GM20431 (cell line): ENCODE results near the gene TCTN2.

Source experiments
- in situ Hi-C: fragments of 300-500 bp; cut with MseI, MboI; formaldehyde crosslinking; loops from one replicate; pipeline ENCODE4 v1.15.0; 2020; ENCODE audit warnings: low sequenced_read_pairs; ENCODE audit not compliant: unreplicated experiment

Gene TCTN2

GRCh38 chr12:123670882-123671728 is at the start of gene TCTN2:
TCTN2 (plus strand) TSS chr12:123671113; CDS start chr12:123671241, 128 bp downstream.
- in situ Hi-C loops, result no loop called here

- in situ Hi-C loops, result no loop called here
Observed at GRCh38 chr12:123621619-123622530, 49.0 kb upstream of the TCTN2 start.

DNA sequence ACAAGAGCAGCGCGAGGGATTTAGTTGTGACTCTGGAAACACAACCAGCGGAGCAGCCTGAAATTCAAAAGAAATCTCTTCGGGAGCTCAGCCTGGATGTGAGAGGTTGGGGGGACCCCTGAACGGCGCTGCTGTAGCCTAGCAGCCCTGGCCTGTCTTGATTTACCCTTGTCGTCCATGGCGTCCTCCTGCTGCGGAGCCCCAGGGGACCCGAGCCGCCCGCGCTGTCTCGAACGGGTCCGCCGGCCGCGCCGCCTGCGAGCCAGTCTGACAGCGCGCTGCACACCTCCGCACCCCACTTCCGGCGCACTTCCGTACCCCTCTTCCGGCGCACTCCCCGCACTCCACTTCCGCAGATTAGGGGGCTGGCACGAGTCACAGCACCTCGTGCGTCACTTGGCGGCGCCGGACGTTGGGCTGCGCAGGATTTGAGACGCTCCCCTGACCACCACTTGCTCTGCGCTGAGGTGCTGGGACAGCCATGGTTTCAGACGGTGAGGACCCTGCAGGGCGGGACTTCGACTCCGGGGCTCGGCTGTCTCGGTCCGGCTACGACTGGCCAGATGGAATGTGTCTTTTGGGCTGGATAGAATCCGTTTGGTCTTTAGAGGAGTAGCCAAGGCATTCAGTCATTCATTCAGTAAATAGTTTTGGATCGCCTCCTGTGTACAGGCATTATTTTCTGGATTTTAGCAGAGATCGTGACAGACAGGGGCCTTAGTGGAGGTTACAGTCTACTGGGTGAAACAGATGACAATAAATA is 37.4 kb upstream of the TCTN2 start, which contains the start of the genes EIF2B1 and GTF2H3:
Gene EIF2B1, minus strand, starts transcription at position 308 of the 763 bp plus-strand sequence. Its CDS starts 129 bp downstream, at position 179.
Gene GTF2H3, plus strand, starts transcription at position 451 of the 763 bp plus-strand sequence. Its CDS starts 31 bp downstream, at position 482.
- in situ Hi-C loops, result no loop called here

DNA sequence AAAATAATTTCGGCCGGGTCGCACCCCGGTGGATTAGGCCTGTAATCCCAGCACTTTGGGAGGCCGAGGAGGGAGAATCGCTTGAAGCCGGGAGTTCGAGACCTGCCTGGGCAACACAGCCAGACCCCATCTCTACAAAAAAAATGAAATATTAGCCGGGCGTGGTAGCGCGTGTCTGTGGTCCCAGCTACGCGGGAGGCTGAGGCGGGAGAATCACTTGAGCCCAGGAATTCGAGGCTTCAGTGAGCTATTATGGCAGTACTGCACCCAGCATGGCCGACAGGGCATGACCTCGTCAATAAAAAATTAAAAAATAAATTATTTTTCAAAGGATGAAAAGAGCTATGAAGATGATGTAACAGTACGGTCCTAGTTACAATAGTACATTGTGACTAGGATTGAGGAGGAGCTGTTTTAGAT is 36.8 kb upstream of the TCTN2 start:
- in situ Hi-C loops, result no loop called here

GRCh38 chr12:123643911-123644310 is 27.0 kb upstream of the TCTN2 start:
- in situ Hi-C loops, result no loop called here

GRCh38 chr12:123645380-123645779 is 25.5 kb upstream of the TCTN2 start:
- in situ Hi-C loops, result no loop called here

- in situ Hi-C loops, result no loop called here
Observed at GRCh38 chr12:123645878-123646277, 25.0 kb upstream of the TCTN2 start.

DNA sequence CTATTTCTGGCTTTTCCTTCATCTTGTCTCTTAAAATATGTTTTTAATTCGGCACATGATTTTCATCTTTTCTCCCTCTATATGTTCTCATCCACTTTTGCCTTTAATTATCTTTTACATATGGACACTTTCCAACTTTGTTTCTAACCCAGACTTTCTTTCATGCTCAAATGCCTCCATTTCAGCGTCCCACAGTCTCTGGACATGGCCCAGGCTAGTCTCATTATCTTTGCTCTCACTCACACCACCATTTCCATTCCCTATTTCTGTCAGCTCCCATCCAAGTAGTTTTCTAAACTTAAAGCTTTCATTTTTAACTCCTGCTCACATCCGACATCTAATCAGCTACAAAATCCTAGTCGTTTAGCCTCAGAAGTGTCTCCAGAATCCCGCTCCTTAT is 22.5 kb upstream of the TCTN2 start:
- in situ Hi-C loops, result no loop called here

DNA sequence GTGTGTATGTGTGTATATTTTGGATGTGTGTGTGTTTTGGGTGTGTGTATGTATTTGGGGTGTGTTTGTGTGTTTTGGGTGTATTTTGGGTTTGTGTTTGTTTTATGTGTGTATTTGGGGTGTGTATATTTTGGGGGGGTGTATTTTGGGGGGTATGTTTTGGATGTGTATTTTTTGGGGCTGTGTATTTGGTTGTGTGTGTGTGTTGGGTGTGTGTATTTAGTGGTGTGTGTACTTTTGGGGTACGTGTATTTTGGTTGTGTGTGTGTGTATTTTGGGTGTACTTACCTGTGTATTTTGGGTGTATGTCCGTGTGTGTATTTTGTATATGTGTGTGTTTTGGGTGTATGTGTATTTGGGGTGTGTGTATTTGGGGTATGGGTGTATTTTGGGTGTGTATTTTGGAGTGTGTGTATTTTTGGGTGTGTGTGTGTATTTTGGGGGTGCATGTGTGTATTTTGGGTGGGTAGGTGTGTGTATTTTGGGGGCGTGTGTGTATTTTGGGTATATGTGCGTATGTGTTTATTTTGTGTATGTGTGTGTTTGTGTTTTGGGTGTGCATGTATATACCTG is 16.7 kb upstream of the TCTN2 start:
- in situ Hi-C loops, result no loop called here

- in situ Hi-C loops, result no loop called here
Observed at GRCh38 chr12:123655420-123655819, 15.5 kb upstream of the TCTN2 start.

DNA sequence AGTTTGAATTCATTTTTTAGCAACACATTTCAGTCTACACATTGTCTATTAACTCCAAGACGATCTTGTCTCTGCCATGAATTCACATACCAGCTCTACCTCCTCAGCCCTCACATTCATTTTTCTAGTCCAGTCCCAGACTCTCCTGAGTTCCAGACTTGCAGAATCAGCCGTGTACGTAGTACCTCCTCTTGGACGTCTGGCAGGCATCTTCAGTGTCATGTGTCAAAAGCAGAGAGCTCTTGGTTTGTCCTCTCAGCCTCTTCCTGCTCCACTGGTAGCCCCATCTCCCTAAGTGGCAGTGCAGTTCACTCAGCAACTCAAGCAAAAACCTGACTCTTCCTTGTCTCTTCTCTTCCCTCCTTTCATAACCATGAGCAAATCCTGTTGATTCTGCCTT is 14.5 kb upstream of the TCTN2 start:
- in situ Hi-C loops, result no loop called here

- in situ Hi-C loops, result no loop called here
Observed at GRCh38 chr12:123657211-123657610, 13.7 kb upstream of the TCTN2 start.

DNA sequence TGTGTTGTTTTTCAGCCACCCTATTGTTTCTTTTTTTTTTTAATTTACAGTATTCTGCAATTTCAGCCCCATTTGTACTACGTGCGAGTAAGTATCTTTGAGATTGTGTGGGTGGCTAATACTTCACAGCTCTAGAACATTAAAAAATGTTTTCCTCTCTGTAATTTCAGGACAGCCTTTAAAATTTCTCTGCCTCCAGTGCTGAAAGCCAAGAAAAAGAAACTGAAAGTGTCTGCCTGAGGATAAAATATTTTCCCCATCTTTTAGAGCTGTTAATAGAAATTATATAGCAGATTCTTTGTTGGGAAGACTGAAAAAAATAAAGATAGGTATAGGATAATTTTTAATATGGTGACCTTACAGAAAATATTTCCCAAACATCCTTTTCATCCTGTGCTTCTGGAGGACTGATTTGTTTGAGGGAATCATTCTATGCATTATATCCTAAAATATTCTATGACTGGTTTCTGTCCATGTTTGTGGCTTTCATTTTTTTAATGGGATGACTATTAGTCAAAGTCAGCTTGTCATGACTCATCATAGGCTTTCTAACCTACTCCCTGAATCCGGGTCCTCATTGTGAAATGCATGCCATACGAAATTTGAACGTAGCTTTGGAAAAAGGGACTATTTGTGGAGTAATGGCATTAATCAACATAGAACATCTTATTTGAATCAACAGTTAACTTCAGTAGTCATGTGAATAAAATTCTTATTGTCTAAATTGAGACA is 10.8 kb upstream of the TCTN2 start:
- in situ Hi-C loops, result no loop called here

DNA sequence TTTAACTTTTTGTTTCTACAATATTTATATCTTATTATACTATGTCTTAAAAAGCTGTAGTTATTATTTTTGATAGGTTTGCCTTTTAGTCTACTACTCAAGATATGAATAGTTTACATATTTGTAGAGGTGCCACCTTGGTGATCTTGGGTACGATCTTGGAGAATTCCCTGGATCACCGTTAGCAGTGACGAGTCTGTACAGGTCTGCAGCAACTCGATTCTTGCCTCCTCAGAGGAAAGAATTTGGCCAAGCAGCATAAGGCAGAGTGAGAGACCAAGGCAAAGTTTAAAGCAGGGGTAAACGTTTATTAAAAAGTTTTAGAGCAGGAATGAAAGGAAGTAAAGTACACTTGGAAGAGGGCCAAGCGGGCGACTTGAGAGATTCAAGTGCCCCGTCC is 3.1 kb upstream of the TCTN2 start:
- in situ Hi-C loops, result no loop called here

DNA sequence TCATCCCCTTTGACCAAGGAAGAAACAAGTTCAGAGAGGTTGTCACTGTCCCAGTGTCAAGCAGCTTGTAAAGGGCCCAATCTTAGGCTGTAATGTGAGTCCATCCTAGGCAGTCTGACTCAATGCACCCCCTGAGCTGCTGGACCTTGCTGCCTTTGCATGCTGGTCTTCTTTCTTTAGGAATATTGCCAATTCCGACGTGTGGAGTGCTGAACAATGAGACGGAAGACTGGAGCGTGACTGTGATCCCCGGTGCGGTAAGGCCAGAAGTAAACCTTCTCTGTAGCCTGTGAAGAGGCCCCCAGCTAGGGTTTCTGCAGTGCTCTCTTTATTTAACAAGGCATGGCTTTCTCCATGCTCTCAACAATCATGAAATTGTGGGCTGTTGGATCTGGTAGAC is 963 bp downstream of the TCTN2 start:
- in situ Hi-C loops, result no loop called here

DNA sequence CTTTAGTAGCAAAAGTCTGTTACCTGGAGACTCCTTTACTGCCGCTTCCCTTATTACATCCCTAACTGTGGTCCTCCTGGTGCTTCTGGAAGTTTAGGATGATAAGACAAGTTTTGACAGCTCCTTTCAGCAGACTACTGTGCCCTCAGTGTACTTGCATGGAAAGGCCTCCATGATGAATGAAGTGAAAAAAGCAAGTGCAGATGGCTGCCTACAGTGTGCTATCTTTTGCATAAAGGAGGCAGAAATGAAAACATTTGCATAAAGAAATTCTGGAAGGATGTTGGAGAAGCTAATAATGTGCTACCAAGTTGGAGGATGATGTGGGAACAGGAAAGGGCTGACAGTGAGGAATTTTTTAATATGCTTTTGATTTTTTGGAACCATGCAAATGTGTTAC is 4.5 kb downstream of the TCTN2 start:
- in situ Hi-C loops, result no loop called here

DNA sequence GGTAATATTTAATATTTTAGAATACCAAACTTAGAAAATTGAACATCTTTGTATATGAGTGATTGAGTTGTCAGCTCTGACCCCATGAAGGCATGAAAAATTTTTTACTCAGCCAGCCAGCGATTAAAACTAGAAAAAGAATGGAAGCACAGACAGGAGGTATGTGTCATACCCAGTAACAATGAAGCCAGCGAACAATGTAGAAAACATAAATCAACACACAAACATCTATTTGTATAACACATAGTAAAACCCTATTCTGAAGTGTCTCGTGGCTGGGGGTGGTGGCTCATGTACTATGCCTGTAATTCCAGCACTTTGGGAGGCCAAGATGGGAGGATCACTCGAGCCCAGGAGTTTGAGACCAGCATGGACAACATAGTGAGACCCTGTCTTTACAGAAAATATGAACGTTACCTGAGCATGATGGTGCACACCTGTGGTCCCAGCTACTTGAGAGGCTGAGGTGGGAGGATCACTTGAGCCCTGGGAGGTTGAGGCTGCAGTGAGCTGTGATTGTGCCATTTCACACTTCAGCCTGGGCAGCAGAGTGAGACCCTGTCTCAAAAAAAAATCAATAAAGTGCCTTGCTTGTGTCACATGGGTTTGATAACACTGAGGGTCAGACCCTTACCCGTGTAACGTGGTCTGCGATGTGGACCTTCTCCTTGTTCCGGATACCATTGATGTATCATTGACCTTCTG is 5.9 kb downstream of the TCTN2 start:
- in situ Hi-C loops, result no loop called here

DNA sequence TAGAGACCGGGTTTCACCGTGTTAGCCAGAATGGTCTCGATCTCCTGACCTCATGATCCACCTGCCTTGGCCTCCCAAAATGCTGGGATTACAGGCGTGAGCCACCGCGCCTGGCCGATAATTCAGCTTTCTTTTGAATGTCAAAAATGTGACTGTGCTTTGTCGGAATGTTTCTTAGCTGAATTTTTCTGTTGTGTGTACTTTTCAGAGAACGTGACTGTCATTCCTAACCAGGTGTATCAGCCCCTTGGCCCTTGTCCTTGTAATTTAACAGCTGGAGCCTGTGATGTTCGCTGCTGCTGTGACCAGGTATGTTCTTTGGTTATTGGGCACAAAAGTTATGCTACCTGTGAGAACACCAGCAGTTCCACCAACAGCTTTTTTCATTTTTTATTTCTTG is 8.1 kb downstream of the TCTN2 start:
- in situ Hi-C loops, result no loop called here
